ENCODE results near the gene NAT14.

NAT14 gene

GRCh38 chr19:55464039-55464661 is 20.8 kb upstream of the NAT14 start:
- H3K4me3 ChIP-seq (ENCODE audit: control insufficient read depth, low read depth, low read length) = no peak overlapping the region
- no peak for TF ChIP-seq CTCF (conservative IDR thresholded peaks at IDR 0.05; ENCODE audit: control insufficient read depth, insufficient read depth, low read depth, low read length)
- DNase-seq (ENCODE audit: low read depth) = no peak

- TF ChIP-seq CTCF (conservative IDR thresholded peaks at IDR 0.05; ENCODE audit: control insufficient read depth, insufficient read depth, low read depth, low read length) = no peak
- no peak for DNase-seq (ENCODE audit: low read depth)
- H3K4me3 ChIP-seq (ENCODE audit: control insufficient read depth, low read depth, low read length) = no peak within 1 kb of the TSS
Observed at GRCh38 chr19:55464662-55465054, 20.3 kb upstream of the NAT14 start, which contains the start of gene C19orf85. Gene C19orf85 (minus strand): TSS chr19:55464751. CDS start chr19:55464554, 197 bp downstream.

GRCh38 chr19:55465460-55466240 is 19.3 kb upstream of the NAT14 start:
- no peak overlapping the region for H3K4me3 ChIP-seq (ENCODE audit: control insufficient read depth, low read depth, low read length)
- DNase-seq (ENCODE audit: low read depth) = no peak
- no peak for TF ChIP-seq CTCF (conservative IDR thresholded peaks at IDR 0.05; ENCODE audit: control insufficient read depth, insufficient read depth, low read depth, low read length)

- H3K4me3 ChIP-seq (ENCODE audit: control insufficient read depth, low read depth, low read length) = no peak overlapping the region
- DNase-seq (ENCODE audit: low read depth) = no peak
- no peak for TF ChIP-seq CTCF (conservative IDR thresholded peaks at IDR 0.05; ENCODE audit: control insufficient read depth, insufficient read depth, low read depth, low read length)
Observed at GRCh38 chr19:55466241-55466614, 18.8 kb upstream of the NAT14 start.

- peak; percentile 57 for TF ChIP-seq CTCF (conservative IDR thresholded peaks at IDR 0.05; ENCODE audit: control insufficient read depth, insufficient read depth, low read depth, low read length)
- peak; percentile 70 for DNase-seq (ENCODE audit: low read depth)
Observed at GRCh38 chr19:55467236-55468053, 17.5 kb upstream of the NAT14 start.

GRCh38 chr19:55468054-55468393 is 17.0 kb upstream of the NAT14 start:
- H3K4me3 ChIP-seq (ENCODE audit: control insufficient read depth, low read depth, low read length) = no peak overlapping the region
- DNase-seq (ENCODE audit: low read depth) = no peak
- no peak for TF ChIP-seq CTCF (conservative IDR thresholded peaks at IDR 0.05; ENCODE audit: control insufficient read depth, insufficient read depth, low read depth, low read length)

More at GRCh38 chr19:55467236-55468053, 17.5 kb upstream of the NAT14 start:
- no peak overlapping the region for H3K4me3 ChIP-seq (ENCODE audit: control insufficient read depth, low read depth, low read length)
